Ascending aorta (tissue), 2 donors: ENCODE results near the gene SALL1. TPM values are rescaled to one million over a fixed set of nuclear protein-coding genes. Genes with fewer than 3 reads are reported as not detected.

Source experiments
- DNase-seq, 2 donors: peaks; one replicate each; pipeline ENCODE4 v3.0.0-alpha.2; 2019; ENCODE audit warnings: low spot score in 2 of 2
- H3K27ac ChIP-seq, 2 donors: fragments of 200-600 bp; sonication (generic); one replicate each; pipeline ENCODE4 v1.5.1; 2016 to 2017; ENCODE audit warnings: mild to moderate bottlenecking in 1 of 2
- H3K27me3 ChIP-seq: fragments of 200-600 bp; sonication (generic); one replicate; pipeline ENCODE4 v1.5.1; 2017
- H3K36me3 ChIP-seq, 2 donors: fragments of 200-600 bp; sonication (generic); one replicate each; pipeline ENCODE4 v1.5.1; 2016
- H3K4me1 ChIP-seq, 2 donors: fragments of 200-600 bp; sonication (generic); one replicate each; pipeline ENCODE4 v1.5.1; 2016 to 2017; ENCODE audit warnings: mild to moderate bottlenecking in 1 of 2
- H3K4me3 ChIP-seq, 2 donors: fragments of 200-600 bp; sonication (generic); one replicate each; pipeline ENCODE4 v1.5.1; 2016 to 2017; ENCODE audit warnings: mild to moderate bottlenecking in 1 of 2
- H3K9me3 ChIP-seq, 2 donors: fragments of 200-600 bp; sonication (generic); one replicate each; pipeline ENCODE4 v1.5.1; 2016
- intact Hi-C: fragments of 100-400 bp; cut with DNase I; formaldehyde crosslinking; loops from one replicate; pipeline ENCODE4 v1.15.1; 2023
- total RNA-seq: library from RNA; depleted of rRNA; stranded (reverse); fragments of >200 nt; gene quantifications from one replicate; pipeline ENCODE4 v1.1.0, GENCODE V29; 2016
- TF ChIP-seq, protein P1 (sequence below), 3 experiments: fragments of 200-600 bp in 2 of 3; fragments of 450-650 bp in 1 of 3; sonication (generic) in 2 of 3; IDR thresholded peaks; one replicate each; pipeline ENCODE4 v1.5.1; 2016 to 2019; ENCODE audit warnings: antibody characterized with exemption in 3 of 3, mild to moderate bottlenecking in 1 of 3, moderate library complexity in 1 of 3

SALL1 gene
- total RNA-seq = not detected

DNA sequence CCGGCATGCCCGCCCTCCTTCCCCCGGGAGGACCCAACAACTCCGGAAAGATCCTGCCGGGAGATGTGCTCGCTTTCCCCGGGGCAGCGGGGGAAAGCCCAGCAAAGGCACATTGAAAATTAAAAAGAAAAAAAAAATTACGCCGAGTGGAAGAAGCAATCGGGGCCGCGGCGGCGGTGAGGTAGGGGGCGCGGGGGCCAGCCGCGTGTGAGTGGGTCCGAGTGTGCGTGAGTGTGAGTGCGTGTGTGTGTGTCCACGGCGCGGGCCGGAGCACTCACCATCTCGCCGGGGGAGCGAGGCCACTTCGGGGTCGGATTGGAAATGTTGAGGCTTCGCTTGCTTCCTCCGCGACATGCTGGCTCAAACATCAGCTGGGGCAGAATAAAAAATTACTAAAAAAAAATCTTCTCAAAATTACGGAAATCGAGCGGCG is at the start of gene SALL1:
TSS of gene SALL1 (minus strand) at position 383 of the 433 bp plus-strand sequence. CDS start at position 354, 29 bp downstream.
- intact Hi-C loops = no loop called here
- H3K27ac ChIP-seq = no peak within 1 kb of the TSS
- no peaks in the 10 kb centered on the region for H3K9me3 ChIP-seq
- peaks cover 11 to 12% of the 10 kb centered on the region in 2 donors for H3K4me1 ChIP-seq
- no peak for DNase-seq
- no peaks in the 10 kb centered on the region for H3K36me3 ChIP-seq
- H3K27me3 ChIP-seq = peaks cover 23% of the 10 kb centered on the region
- H3K4me3 ChIP-seq = peak within 1 kb of the TSS; percentile 47 to 68
- TF ChIP-seq, protein P1, sequence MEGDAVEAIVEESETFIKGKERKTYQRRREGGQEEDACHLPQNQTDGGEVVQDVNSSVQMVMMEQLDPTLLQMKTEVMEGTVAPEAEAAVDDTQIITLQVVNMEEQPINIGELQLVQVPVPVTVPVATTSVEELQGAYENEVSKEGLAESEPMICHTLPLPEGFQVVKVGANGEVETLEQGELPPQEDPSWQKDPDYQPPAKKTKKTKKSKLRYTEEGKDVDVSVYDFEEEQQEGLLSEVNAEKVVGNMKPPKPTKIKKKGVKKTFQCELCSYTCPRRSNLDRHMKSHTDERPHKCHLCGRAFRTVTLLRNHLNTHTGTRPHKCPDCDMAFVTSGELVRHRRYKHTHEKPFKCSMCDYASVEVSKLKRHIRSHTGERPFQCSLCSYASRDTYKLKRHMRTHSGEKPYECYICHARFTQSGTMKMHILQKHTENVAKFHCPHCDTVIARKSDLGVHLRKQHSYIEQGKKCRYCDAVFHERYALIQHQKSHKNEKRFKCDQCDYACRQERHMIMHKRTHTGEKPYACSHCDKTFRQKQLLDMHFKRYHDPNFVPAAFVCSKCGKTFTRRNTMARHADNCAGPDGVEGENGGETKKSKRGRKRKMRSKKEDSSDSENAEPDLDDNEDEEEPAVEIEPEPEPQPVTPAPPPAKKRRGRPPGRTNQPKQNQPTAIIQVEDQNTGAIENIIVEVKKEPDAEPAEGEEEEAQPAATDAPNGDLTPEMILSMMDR (IDR thresholded peaks at IDR 0.05) = no peak

DNA sequence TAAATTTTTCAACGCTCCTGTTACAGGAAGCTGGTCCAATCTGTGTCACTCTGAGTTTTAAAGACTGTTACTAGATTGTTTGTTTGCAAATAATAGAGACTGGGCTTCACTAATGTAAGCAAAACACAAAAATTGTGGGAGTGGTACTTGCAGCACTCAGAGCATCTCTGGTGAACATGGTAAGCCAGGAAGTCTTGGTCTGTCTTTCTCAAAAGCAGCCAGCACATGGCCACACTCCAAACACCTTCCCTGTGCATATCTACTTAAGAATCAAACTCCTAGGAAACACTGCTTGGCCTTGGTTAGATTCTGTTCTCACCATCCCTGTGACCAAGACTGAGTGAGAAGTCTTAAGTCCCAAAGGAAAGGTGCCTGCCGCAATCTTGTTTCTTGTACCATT is 49.7 kb upstream of the SALL1 start:
- Histone ChIP-seq H3K36me3 (no peaks in the 10 kb centered on the region), H3K27ac (no peak overlapping the region), H3K4me3 (no peak overlapping the region), H3K4me1 (no peaks in the 10 kb centered on the region), H3K9me3 (no peaks in the 10 kb centered on the region), H3K27me3 (no peaks in the 10 kb centered on the region)
- intact Hi-C loops = no loop called here
- TF ChIP-seq, protein P1 (IDR thresholded peaks at IDR 0.05) = no peak
- no peak for DNase-seq

DNA sequence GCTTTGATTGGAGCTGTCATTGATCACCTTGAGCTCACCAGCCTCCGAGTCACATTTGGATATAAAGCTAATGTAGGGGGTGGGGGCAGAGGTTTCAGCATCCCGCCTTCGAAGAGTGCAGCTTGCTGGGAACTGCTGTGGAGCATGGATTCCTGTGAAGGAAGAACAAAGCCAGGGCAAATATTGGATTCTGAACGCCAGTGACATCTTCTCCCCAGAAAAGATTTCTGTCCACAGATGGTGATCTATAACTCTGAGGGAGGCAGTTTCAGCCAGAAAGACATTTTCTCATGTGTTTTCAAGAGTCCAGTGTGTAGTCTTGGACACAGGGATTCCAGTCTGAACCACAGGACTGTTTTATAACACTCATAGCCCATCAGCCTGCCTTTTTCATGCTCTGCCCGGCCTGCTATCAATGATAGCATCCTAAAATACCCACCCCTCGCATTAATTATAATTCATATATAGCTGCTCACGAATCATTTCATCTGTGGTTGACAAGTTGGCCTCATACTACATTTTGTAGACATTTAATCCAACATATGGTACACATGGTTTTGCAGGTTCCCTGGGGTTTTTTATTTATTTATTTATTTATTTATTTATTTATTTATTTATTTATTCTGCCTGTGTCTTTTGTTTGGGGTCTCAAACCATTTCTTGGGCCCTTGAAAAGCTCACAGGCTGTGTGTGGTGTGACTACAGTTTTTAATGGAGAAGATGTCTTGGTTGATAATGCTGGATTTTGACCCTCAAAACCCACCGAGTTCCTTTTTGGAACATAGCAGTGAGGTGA is 47.1 kb upstream of the SALL1 start:
- H3K4me1 ChIP-seq = no peaks in the 10 kb centered on the region
- no peaks in the 10 kb centered on the region for H3K9me3 ChIP-seq
- DNase-seq = no peak
- no peak overlapping the region for H3K4me3 ChIP-seq
- TF ChIP-seq, protein P1 (IDR thresholded peaks at IDR 0.05) = no peak
- H3K27ac ChIP-seq = no peak overlapping the region
- intact Hi-C loops = no loop called here
- H3K27me3 ChIP-seq = no peaks in the 10 kb centered on the region
- no peaks in the 10 kb centered on the region for H3K36me3 ChIP-seq

DNA sequence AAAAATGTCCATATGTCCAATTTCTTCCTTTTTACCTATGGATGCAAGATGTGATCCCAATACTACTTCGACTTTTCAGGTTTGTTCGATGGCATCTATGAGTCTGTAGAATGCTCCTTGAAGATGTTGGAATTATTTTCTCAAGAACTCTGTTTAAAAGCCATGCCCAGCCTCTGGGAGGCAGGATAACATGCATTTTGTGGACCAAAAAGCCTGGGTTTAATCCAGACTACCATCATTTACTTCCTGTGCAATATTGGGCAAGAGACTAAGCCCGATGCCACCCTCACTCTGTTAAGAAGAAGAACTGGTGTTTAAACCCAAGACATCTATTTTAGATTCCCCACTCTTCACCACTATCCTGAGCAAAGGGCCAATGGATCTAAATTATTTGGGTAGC is 42.8 kb upstream of the SALL1 start:
- H3K27ac ChIP-seq = no peak overlapping the region
- H3K9me3 ChIP-seq = no peaks in the 10 kb centered on the region
- TF ChIP-seq, protein P1 (IDR thresholded peaks at IDR 0.05) = no peak
- no peak overlapping the region for H3K4me3 ChIP-seq
- no peak for DNase-seq
- no peaks in the 10 kb centered on the region for H3K36me3 ChIP-seq
- H3K4me1 ChIP-seq = no peaks in the 10 kb centered on the region
- intact Hi-C loops = no loop called here
- H3K27me3 ChIP-seq = no peaks in the 10 kb centered on the region

DNA sequence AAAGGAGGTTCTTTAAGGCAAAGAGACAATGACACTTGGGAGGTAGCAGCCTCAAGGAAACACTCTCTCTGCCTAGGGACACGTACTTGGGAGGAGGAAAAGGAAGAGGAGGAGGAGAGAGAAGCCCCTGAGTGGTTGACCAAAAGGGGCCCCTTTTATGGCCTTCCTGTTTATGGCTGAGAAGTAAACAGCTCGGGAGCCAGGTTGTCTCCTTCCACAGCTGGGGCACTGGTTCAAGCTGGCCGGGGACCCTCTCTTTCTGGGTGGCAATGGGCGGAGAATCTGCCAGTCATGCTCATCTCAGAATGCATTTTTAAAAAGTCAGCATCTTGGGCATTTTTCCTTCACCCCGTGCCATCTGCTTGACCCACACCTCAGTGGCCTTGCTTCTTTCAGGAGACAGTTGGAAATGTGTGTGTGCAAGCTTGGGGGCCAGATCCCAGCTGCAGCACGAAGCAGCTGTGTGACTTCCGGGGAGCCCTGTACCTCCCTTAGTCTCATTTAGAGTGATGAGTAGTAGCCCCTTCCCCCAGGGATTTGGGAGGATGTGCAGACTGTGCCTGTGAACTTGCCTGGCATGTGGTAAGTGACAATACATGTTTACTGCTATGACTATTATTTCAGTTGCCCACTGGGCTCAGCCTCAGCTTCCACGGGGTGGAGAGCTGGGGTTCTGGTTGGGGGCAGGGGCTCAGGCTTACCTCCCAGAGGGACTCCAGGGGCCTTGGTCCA is 33.8 kb upstream of the SALL1 start:
- no peak overlapping the region for H3K4me3 ChIP-seq
- DNase-seq = no peak
- intact Hi-C loops = no loop called here
- H3K27ac ChIP-seq = no peak overlapping the region
- H3K36me3 ChIP-seq = no peaks in the 10 kb centered on the region
- no peaks in the 10 kb centered on the region for H3K4me1 ChIP-seq
- TF ChIP-seq, protein P1 (IDR thresholded peaks at IDR 0.05) = no peak
- H3K9me3 ChIP-seq = no peaks in the 10 kb centered on the region
- no peaks in the 10 kb centered on the region for H3K27me3 ChIP-seq
